H1 (cell line): ENCODE measurements around the gene MRFAP1. TPM values are rescaled to one million over a fixed set of nuclear protein-coding genes. Genes with fewer than 3 reads are reported as not detected.

Source experiments
- CTCF ChIA-PET: fragments of 300-600 bp; sonication (Branson Sonifier 250); formaldehyde crosslinking; loops from one replicate; lab custom pipeline; 2021; ENCODE audit not compliant: partially characterized antibody; lab: Charles Lee
- POLR2A ChIA-PET: fragments of 300-600 bp; sonication (Branson Sonifier 250); formaldehyde crosslinking; loops from one replicate; lab custom pipeline; 2021; ENCODE audit warnings: inconsistent platforms; ENCODE audit not compliant: partially characterized antibody; lab: Charles Lee
- DNase-seq, 2 experiments: peaks; one replicate each; pipeline versions ENCODE4 v3.0.0 to v3.0.0-alpha.2; 2010 to 2022; ENCODE audit warnings: low spot score in 2 of 2, low read depth in 1 of 2, mixed read lengths in 1 of 2
- FAIRE-seq: peaks from 2 replicates; lab custom pipeline; 2011; peaks lifted over from hg19 to GRCh38; lab: Jason Lieb, UNC
- H2AFZ ChIP-seq: 2 replicates; pipeline ENCODE4 v1.8.1; 2012; ENCODE audit warnings: low read length, inconsistent platforms
- H2AK5ac ChIP-seq: 2 replicates; pipeline ENCODE4 v1.6.1; 2013; ENCODE audit warnings: low read depth, low read length
- H2BK120ac ChIP-seq: replicated peaks from 2 replicates; pipeline ENCODE3; 2013; ENCODE audit warnings: low read depth, low read length, inconsistent platforms
- H2BK12ac ChIP-seq: 2 replicates; pipeline ENCODE4 v1.6.1; 2013; ENCODE audit warnings: low read depth, low read length
- H2BK15ac ChIP-seq: 2 replicates; pipeline ENCODE4 v1.6.1; 2013; ENCODE audit warnings: low read length
- H2BK20ac ChIP-seq: 2 replicates; pipeline ENCODE4 v1.6.1; 2013; ENCODE audit warnings: low read length
- H2BK5ac ChIP-seq: 2 replicates; pipeline ENCODE4 v1.6.1; 2013; ENCODE audit warnings: low read depth, low read length
- H3K14ac ChIP-seq: 2 replicates; pipeline ENCODE4 v1.6.1; 2013; ENCODE audit warnings: inconsistent platforms; ENCODE audit not compliant: insufficient read length
- H3K18ac ChIP-seq: 2 replicates; pipeline ENCODE4 v1.6.1; 2013; ENCODE audit warnings: low read length; ENCODE audit errors: extremely low read depth
- H3K23ac ChIP-seq: 2 replicates; pipeline ENCODE4 v1.6.1; 2013; ENCODE audit warnings: inconsistent platforms; ENCODE audit not compliant: insufficient read length
- H3K23me2 ChIP-seq: 2 replicates; pipeline ENCODE4 v1.6.1; 2013; ENCODE audit warnings: low read depth, low read length
- H3K27ac ChIP-seq: 2 replicates; pipeline ENCODE4 v1.6.1; 2011; ENCODE audit warnings: low read depth, low read length, inconsistent platforms
- H3K27me3 ChIP-seq, 4 experiments: replicated peaks in 1 of 4; 1 replicate in 1 of 4; 2 replicates in 3 of 4; pipeline versions ENCODE4 v1.6.1 to v1.8.1; 2011 to 2013; ENCODE audit warnings: low read length in 3 of 4, mild to moderate bottlenecking in 3 of 4, inconsistent platforms in 2 of 4, mixed read lengths in 2 of 4, moderate library complexity in 1 of 4; ENCODE audit not compliant: control insufficient read depth in 3 of 4, insufficient read depth in 3 of 4; ENCODE audit errors: extremely low read depth in 1 of 4
- H3K36me3 ChIP-seq, 4 experiments: 2 replicates each; pipeline versions ENCODE4 v1.6.1 to v1.8.1; 2011 to 2013; ENCODE audit warnings: mild to moderate bottlenecking in 4 of 4, low read length in 3 of 4, moderate library complexity in 2 of 4, control low read depth in 1 of 4, inconsistent platforms in 1 of 4; ENCODE audit not compliant: insufficient read depth in 4 of 4, control insufficient read depth in 2 of 4
- H3K4ac ChIP-seq: replicated peaks from 2 replicates; pipeline ENCODE3; 2013; ENCODE audit warnings: low read length, low read depth, mixed read lengths, inconsistent platforms; ENCODE audit not compliant: insufficient read length
- H3K4me1 ChIP-seq, 4 experiments: replicated peaks in 1 of 4; 1 replicate in 1 of 4; 2 replicates in 3 of 4; pipeline versions ENCODE4 v1.6.1 to v1.8.1; 2011 to 2013; ENCODE audit warnings: low read length in 3 of 4, inconsistent platforms in 2 of 4, mixed read lengths in 1 of 4; ENCODE audit not compliant: insufficient read depth in 4 of 4, control insufficient read depth in 3 of 4
- H3K4me2 ChIP-seq, 2 experiments: 2 replicates each; pipeline versions ENCODE4 v1.6.1 to v1.8.1; 2011 to 2013; ENCODE audit warnings: low read depth in 2 of 2, low read length in 2 of 2, control low read depth in 1 of 2, inconsistent platforms in 1 of 2, mild to moderate bottlenecking in 1 of 2; ENCODE audit not compliant: insufficient read depth in 1 of 2
- H3K4me3 ChIP-seq, 4 experiments: fragments of 200-600, 300-600 bp in 1 of 4; sonication (generic), shearing (Covaris generic), sonication (Bioruptor Twin) in 1 of 4; 2 replicates each; pipeline versions ENCODE4 v1.5.1 to v1.8.1; 2011 to 2016; ENCODE audit warnings: low read length in 4 of 4, low read depth in 3 of 4, control low read depth in 2 of 4, inconsistent platforms in 2 of 4, mild to moderate bottlenecking in 2 of 4, mixed read lengths in 1 of 4, moderate library complexity in 1 of 4; ENCODE audit not compliant: insufficient read depth in 2 of 4; ENCODE audit errors: extremely low read depth in 1 of 4
- H3K56ac ChIP-seq: replicated peaks from 2 replicates; pipeline ENCODE3; 2013; ENCODE audit warnings: low read depth, mild to moderate bottlenecking, mixed read lengths, low read length, inconsistent platforms; ENCODE audit not compliant: insufficient read length
- H3K79me1 ChIP-seq: 2 replicates; pipeline ENCODE4 v1.6.1; 2013; ENCODE audit warnings: low read depth, low read length, control low read depth
- H3K79me2 ChIP-seq, 2 experiments: 2 replicates each; pipeline versions ENCODE4 v1.6.1 to v1.8.1; 2012 to 2013; ENCODE audit warnings: low read length in 2 of 2, mild to moderate bottlenecking in 2 of 2, inconsistent platforms in 1 of 2; ENCODE audit not compliant: insufficient read depth in 2 of 2, control insufficient read depth in 1 of 2
- H3K9ac ChIP-seq, 4 experiments: replicated peaks in 1 of 4; 1 replicate in 1 of 4; 2 replicates in 3 of 4; pipeline versions ENCODE4 v1.6.1 to v1.8.1; 2011 to 2013; ENCODE audit warnings: low read depth in 3 of 4, low read length in 3 of 4, control low read depth in 2 of 4, mild to moderate bottlenecking in 2 of 4, moderate library complexity in 2 of 4, inconsistent platforms in 1 of 4; ENCODE audit errors: extremely low read depth in 1 of 4
- H3K9me3 ChIP-seq, 2 experiments: 2 replicates each; pipeline versions ENCODE4 v1.6.1 to v1.8.1; 2012 to 2013; ENCODE audit warnings: mild to moderate bottlenecking in 2 of 2, moderate library complexity in 2 of 2, control low read depth in 1 of 2, inconsistent platforms in 1 of 2, low read depth in 1 of 2, low read length in 1 of 2, mixed read lengths in 1 of 2; ENCODE audit not compliant: insufficient read depth in 2 of 2
- H4K20me1 ChIP-seq, 2 experiments: replicated peaks in 1 of 2; 2 replicates each; pipeline versions ENCODE3 to v1.8.1; 2011 to 2013; ENCODE audit warnings: inconsistent platforms in 2 of 2, low read length in 2 of 2, mild to moderate bottlenecking in 1 of 2; ENCODE audit not compliant: insufficient read depth in 2 of 2, control insufficient read depth in 1 of 2
- H4K5ac ChIP-seq: 2 replicates; pipeline ENCODE4 v1.6.1; 2013; ENCODE audit warnings: low read length, low read depth, mixed read lengths, inconsistent platforms; ENCODE audit not compliant: insufficient read length
- H4K8ac ChIP-seq: 2 replicates; pipeline ENCODE4 v1.8.0; 2013; ENCODE audit warnings: mild to moderate bottlenecking, moderate library complexity, low read length, inconsistent platforms; ENCODE audit not compliant: insufficient read depth; ENCODE audit errors: extremely low read depth
- H4K91ac ChIP-seq: replicated peaks from 2 replicates; pipeline ENCODE3; 2013; ENCODE audit warnings: low read length, mixed read lengths, inconsistent platforms; ENCODE audit not compliant: insufficient read length
- BACH1 ChIP-seq: IDR thresholded peaks from 2 replicates; pipeline ENCODE4 v1.6.1; 2012; ENCODE audit warnings: low read length, improper control_type of control experiment
- GTF2F1 ChIP-seq: IDR thresholded peaks from 2 replicates; pipeline ENCODE4 v1.6.1; 2012; ENCODE audit warnings: low read depth, low read length, improper control_type of control experiment, borderline replicate concordance
- HDAC2 ChIP-seq, 2 experiments: fragments of 300-600 bp in 1 of 2; sonication (generic) in 1 of 2; IDR thresholded peaks; 2 replicates each; pipeline ENCODE4 v1.6.1; 2011 to 2012; ENCODE audit warnings: low read depth in 2 of 2, low read length in 2 of 2, mild to moderate bottlenecking in 2 of 2, moderate library complexity in 2 of 2, borderline replicate concordance in 1 of 2, inconsistent platforms in 1 of 2
- JUN ChIP-seq: IDR thresholded peaks from 2 replicates; pipeline ENCODE4 v1.6.1; 2011; ENCODE audit warnings: low read depth, mild to moderate bottlenecking, improper control_type of control experiment, low read length
- NANOG ChIP-seq: IDR thresholded peaks from 2 replicates; pipeline ENCODE4 v1.6.1; 2011; ENCODE audit warnings: low read length, low read depth, mild to moderate bottlenecking, inconsistent platforms; ENCODE audit not compliant: insufficient read depth, poor library complexity, severe bottlenecking
- RNF2 ChIP-seq: fragments of 200-900, 300-1000 bp; sonication (generic); IDR thresholded peaks from 2 replicates; pipeline ENCODE4 v1.7.1; 2016; ENCODE audit warnings: borderline replicate concordance, low read depth, mild to moderate bottlenecking, antibody characterized with exemption, low read length; ENCODE audit not compliant: poor library complexity, severe bottlenecking; ENCODE audit errors: missing control alignments
- SIRT6 ChIP-seq: IDR thresholded peaks from one replicate; pipeline ENCODE4 v1.7.1; 2012; ENCODE audit warnings: low read length, inconsistent platforms
- SP1 ChIP-seq: IDR thresholded peaks from 2 replicates; pipeline ENCODE4 v1.6.1; 2011; ENCODE audit warnings: low read depth, low read length
- SRF ChIP-seq: IDR thresholded peaks from 2 replicates; pipeline ENCODE4 v1.6.1; 2011; ENCODE audit warnings: mild to moderate bottlenecking, low read depth, low read length, moderate library complexity
- TCF12 ChIP-seq: IDR thresholded peaks from 2 replicates; pipeline ENCODE4 v1.6.1; 2011; ENCODE audit warnings: low read depth, mild to moderate bottlenecking, low read length
- WGBS, 2 experiments: shearing (Covaris generic) in 1 of 2; methylation state at CpG; one replicate each; pipeline versions ENCODE4 v1.1.6 to v1.1.7; 2013 to 2015; ENCODE audit warnings: low lambda C conversion rate in 2 of 2, mixed read lengths in 2 of 2, inconsistent platforms in 1 of 2, low coverage in 1 of 2, missing lambda C conversion rate in 1 of 2; ENCODE audit not compliant: insufficient replicate concordance in 2 of 2, insufficient coverage in 1 of 2, insufficient read length in 1 of 2; ENCODE audit errors: extremely low coverage in 1 of 2, missing lambda C conversion rate in 1 of 2; 5-methylcytosine and 5-hydroxymethylcytosine counted together
- polyA plus RNA-seq, 7 experiments: library from polyadenylated mRNA; depleted of rRNA in 3 of 7; stranded (reverse) in 5 of 7; unstranded in 2 of 7; fragments of >200 nt in 5 of 7; fragments of 200-250 nt in 2 of 7; gene quantifications; 1 replicate in 5 of 7; 2 replicates in 1 of 7; 4 replicates in 1 of 7; pipeline versions ENCODE4 v1.2.1 to v1.2.3, GENCODE V29; 2011 to 2013; ENCODE audit warnings: missing spikeins in 2 of 7, mixed read lengths in 2 of 7
- total RNA-seq: library from RNA; stranded (reverse); fragmentation: NEBNext Ultra II Directional; extraction: Animal tissue kit (Norgen Biotek cat#: 25700); gene quantifications from 2 replicates; pipeline ENCODE4 v1.2.1, GENCODE V29; 2021
- TF ChIP-seq, protein P1 (sequence below): IDR thresholded peaks from 2 replicates; pipeline ENCODE4 v1.6.1; 2012; ENCODE audit warnings: low read length, inconsistent platforms

Gene MRFAP1
- total and polyA plus RNA-seq, 2 of the 8 experiments (the other 6 are each of a cell fraction or from before 2014, with no cell fraction given), result 108 to 307 TPM

DNA sequence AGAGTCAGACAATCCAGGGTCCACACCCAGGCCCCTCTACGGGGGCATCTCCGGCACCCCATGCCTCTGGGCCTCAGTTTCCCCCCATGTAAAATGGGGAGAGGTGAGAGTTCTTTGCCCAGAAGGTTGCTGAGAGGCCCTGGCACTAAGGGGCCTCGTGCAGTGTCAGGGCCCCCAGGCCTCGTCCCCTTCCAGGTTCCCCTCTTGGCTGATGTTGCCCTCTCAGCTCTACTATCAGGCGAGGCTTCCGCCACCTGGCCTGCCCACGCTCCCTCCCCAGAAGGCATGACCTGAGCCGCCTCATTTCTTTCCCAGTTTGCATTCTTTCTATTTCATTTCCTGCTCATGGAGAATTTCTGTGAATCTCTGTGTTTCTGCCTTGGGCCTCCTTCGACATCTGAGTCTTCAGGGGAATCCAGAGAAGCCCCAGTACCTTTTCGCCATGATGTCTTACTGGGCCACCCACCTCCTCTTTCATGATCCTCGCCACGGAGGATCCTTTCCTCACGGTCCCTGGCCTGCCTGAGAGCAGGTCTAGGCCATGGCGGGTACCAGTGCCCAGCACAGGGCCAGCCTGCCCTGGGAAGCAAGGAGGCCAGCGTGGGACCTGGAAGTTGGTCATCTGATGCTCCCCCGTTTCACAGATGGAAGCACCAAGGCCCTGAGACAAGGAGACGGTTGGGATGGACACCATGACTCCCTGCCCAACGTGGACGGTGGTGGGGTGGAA, 21.9 kb upstream of the MRFAP1 start:
- no peaks in the 10 kb centered on the region for H3K4me1 ChIP-seq
- H4K20me1 ChIP-seq, result peaks cover 0 to 9% of the 10 kb centered on the region in 2 experiments
- H2BK12ac ChIP-seq, result no peak overlapping the region
- no peak overlapping the region for H4K8ac ChIP-seq
- H3K36me3 ChIP-seq, result no peaks in the 10 kb centered on the region; a peak in 1 of 8 replicates
- no peaks in the 10 kb centered on the region for H3K79me2 ChIP-seq
- no peak overlapping the region for H2BK20ac ChIP-seq
- H2BK120ac ChIP-seq, result no peak overlapping the region
- FAIRE-seq, result no peak
- no peak overlapping the region for H2BK15ac ChIP-seq
- H4K91ac ChIP-seq, result no peak overlapping the region
- POLR2A ChIA-PET, result no interaction called here
- 87% methylated on average over 19 of the region's 19 CpGs; no CpG with 5 or more reads in 1 of the 2 experiments for WGBS, 2 experiments
- no peak overlapping the region for H3K18ac ChIP-seq
- H3K27me3 ChIP-seq, result no peaks in the 10 kb centered on the region
- H3K14ac ChIP-seq, result no peak overlapping the region
- no peak overlapping the region for H3K4ac ChIP-seq
- H3K4me3 ChIP-seq, result no peak overlapping the region
- no peaks in the 10 kb centered on the region for H3K79me1 ChIP-seq
- no peak overlapping the region for H3K27ac ChIP-seq
- no peak overlapping the region for H3K23ac ChIP-seq
- H3K56ac ChIP-seq, result no peak overlapping the region
- DNase-seq, result no peak
- no peak overlapping the region for H3K4me2 ChIP-seq
- H2AFZ ChIP-seq, result no peak overlapping the region
- no peak overlapping the region for H3K9ac ChIP-seq
- H3K9me3 ChIP-seq, result no peaks in the 10 kb centered on the region
- no peak overlapping the region for H4K5ac ChIP-seq
- H2AK5ac ChIP-seq, result no peak overlapping the region
- no peaks in the 10 kb centered on the region; the same call in 1 of the 2 replicates for H3K23me2 ChIP-seq
- no peak overlapping the region for H2BK5ac ChIP-seq
- CTCF ChIA-PET, result interaction anchor here (0.6 to 1.1 kb wide), 3 partner anchors 12 to 44 kb away, joined by 3 read pairs; no protein-coding TSS in a partner anchor
- TF ChIP-seq SRF (no peak), HDAC2 (IDR thresholded peaks at IDR 0.05; ENCODE audit: borderline replicate concordance in 1 of 2, low read depth in 2 of 2, low read length in 2 of 2) (no peak), SP1 (no peak), NANOG (no peak), SIRT6 (no peak), BACH1 (no peak), JUN (no peak), GTF2F1 (no peak), TCF12 (no peak), RNF2 (no peak)
- TF ChIP-seq, protein P1, sequence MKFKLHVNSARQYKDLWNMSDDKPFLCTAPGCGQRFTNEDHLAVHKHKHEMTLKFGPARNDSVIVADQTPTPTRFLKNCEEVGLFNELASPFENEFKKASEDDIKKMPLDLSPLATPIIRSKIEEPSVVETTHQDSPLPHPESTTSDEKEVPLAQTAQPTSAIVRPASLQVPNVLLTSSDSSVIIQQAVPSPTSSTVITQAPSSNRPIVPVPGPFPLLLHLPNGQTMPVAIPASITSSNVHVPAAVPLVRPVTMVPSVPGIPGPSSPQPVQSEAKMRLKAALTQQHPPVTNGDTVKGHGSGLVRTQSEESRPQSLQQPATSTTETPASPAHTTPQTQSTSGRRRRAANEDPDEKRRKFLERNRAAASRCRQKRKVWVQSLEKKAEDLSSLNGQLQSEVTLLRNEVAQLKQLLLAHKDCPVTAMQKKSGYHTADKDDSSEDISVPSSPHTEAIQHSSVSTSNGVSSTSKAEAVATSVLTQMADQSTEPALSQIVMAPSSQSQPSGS, result no peak
